ENCODE data around the gene POLR1E.

GRCh38 chr9:37464006-37464405, 21.7 kb upstream of the POLR1E start:
- TF ChIP-seq ZNF274 (IDR thresholded peaks at IDR 0.05; ENCODE audit: low read depth, low read length) (no peak), YY1 (IDR thresholded peaks at IDR 0.05; ENCODE audit: insufficient read depth, insufficient read length) (no peak), SUZ12 (IDR thresholded peaks at IDR 0.05; ENCODE audit: extremely low read depth, insufficient read depth, insufficient read length) (no peak)
